Activated CD8-positive, alpha-beta memory T cell treated with anti-CD3 and anti-CD28 coated beads for 1 hour (primary cell): ENCODE data around the gene FKBP10.
"Not testable (repeated sequence)": the region's sequence is repeated elsewhere in the genome, so short reads cannot be mapped to it uniquely, and the experiment has no call there.

ENCODE experiments used
- DNase-seq, 2 donors: peaks; one replicate each; pipeline ENCODE4 v3.0.0-alpha.2; 2020; ENCODE audit warnings: low read depth in 1 of 2; ENCODE audit errors: extremely low read depth in 1 of 2

FKBP10 gene, protein sequence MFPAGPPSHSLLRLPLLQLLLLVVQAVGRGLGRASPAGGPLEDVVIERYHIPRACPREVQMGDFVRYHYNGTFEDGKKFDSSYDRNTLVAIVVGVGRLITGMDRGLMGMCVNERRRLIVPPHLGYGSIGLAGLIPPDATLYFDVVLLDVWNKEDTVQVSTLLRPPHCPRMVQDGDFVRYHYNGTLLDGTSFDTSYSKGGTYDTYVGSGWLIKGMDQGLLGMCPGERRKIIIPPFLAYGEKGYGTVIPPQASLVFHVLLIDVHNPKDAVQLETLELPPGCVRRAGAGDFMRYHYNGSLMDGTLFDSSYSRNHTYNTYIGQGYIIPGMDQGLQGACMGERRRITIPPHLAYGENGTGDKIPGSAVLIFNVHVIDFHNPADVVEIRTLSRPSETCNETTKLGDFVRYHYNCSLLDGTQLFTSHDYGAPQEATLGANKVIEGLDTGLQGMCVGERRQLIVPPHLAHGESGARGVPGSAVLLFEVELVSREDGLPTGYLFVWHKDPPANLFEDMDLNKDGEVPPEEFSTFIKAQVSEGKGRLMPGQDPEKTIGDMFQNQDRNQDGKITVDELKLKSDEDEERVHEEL

DNA sequence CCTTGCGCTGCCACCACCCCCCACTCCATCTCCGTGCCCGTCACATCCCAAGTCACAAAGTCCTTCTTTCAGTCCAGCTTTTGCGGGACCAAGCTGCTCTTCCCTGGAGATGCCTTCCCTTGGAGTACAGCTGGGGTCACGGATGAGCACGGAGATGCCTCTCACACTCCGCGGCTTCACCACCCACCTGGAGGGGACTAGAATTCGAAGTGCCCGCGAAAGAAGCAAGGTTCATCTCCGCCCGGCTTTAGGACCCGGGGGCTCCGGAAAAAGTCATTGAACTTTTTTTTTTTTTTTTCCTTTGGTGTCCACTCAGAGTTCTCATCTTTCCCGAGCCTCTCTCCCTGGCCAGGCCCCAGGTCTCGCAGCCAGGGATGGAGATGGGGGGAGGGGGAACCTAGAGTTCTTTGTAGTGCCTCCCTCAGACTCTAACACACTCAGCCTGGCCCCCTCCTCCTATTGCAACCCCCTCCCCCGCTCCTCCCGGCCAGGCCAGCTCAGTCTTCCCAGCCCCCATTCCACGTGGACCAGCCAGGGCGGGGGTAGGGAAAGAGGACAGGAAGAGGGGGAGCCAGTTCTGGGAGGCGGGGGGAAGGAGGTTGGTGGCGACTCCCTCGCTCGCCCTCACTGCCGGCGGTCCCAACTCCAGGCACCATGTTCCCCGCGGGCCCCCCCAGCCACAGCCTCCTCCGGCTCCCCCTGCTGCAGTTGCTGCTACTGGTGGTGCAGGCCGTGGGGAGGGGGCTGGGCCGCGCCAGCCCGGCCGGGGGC is at the start of gene FKBP10:
Gene FKBP10, plus strand, starts transcription at position 624 of the 771 bp plus-strand sequence. Its CDS starts 31 bp downstream, at position 655.
- DNase-seq = peak in 1 of 2 donors; percentile 34

DNA sequence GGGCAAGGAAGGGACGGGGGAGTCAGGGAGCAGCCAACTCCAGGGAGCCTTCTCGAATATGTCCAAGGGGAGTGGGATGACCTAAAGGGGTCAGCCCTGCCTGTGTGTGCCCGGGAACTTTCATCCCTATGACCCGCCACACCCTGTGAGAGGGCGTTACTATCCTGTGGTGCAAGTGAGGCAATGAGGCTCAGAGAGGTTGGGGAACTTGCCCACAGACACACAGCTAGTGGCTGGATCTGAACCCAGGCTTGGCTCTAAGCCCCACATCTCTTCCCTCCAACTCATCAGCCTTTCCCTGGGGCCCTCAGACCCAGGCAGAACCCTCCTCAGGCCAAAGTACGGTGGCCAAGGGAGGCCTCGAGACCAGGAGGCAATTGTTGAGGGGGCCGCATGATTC is 49.5 kb upstream of the FKBP10 start:
- DNase-seq = no peak

DNA sequence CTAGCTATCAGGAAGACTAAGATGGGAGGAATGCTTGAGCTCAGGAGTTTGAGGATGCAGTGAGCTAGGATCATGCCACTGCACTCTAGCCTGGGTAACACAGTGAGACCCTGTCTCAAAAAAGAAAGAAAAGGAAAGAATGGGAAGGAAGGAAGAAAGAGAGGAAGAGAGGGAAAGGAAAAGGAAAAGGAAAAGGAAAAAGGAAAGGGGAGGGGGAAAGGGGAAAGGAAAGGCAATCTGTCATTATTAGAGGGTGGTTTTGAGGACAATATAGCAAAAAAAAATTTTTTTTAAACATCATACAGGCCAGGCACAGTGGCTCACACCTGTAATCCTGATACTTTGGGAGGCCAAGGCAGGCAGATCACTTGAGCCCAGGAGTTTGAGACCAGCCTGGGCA is 46.7 kb upstream of the FKBP10 start:
- no peak for DNase-seq

DNA sequence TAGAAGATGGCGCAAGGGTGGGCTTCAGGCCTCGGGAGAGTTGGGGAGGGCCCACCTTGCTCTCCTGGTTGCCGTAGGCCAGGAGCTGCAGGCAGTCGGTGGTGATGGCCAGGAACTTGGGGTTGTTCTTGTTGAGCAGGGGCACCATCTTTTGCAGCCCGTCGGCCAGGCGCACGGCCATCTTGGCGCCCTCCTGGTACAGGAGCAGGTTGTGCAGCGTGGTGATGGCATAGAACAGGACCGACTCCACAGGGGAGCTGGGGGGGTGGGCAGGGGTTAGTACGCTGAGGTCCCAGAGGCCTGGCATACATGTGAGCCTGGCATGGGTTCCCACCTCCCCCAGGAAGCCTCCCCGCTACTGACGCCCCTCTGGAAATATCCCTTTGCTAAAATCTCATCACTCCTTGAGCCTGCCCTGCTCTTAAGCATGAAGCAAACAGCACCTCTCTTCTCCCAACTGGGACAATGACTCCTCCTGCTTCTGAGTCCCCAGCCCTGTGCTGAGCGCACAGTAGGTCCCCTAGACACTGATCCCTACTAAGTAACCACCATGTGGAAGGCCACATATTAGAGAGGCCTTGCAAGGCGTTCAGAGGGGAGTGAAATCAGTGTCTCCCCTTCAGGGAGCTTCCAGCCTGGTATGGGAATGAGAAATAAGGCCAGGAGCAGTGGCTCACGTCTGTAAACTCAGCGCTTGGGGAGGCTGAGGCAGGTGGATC is 45.3 kb upstream of the FKBP10 start:
- no peak for DNase-seq

DNA sequence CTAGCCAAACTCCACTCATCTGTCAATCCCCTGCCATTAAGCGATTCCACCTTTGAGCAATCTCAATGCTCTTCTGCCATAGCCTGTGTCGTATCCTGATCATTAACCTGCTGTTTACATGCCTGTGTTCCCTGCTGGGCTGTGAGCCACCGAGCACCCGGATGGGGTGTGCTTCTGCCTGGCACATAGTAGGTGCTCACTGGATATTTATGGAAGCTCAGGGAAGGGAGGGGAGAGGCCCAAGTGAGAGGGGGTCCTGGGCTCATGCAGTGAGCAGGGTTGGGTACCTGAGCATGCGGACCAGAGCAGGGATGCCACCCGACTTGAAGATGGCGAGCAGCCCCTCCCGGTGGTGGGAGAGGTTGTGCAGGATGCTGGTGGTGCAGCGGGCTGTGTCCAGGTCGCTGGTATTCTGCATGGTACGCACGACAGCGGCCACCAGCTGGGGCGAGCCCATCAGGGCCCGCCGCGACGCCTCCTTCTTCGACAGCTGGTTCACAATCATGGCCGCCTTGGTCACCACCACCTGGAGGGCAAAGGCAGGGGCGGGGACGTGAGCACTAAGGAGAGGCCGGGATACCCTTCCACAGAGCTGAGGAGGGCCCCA is 44.0 kb upstream of the FKBP10 start:
- no peak for DNase-seq

DNA sequence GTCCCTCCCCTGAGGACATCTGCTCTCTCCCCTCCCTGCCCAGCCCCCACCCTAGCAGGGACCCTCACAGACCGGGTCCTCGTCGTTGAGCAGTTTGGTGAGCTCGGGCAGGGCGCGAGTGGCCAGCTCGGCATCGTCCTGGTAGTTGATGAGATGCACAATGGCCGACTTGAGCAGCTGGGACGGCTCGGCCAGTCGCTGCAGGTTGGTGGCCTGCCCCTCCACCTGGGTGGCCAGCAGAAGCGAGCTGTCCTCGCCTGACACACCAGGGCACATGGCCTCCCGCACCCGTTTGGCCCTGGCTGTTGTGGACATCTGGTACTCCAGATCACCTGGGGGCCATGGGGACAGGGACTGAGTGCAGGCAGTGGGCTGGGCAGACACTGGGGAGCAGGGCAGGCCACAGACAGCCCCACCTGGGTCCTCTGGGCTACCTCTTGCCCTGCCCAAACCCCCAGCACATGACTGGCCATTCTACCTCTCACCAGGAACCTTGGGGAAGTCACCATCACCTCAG is 43.4 kb upstream of the FKBP10 start:
- no peak for DNase-seq

DNA sequence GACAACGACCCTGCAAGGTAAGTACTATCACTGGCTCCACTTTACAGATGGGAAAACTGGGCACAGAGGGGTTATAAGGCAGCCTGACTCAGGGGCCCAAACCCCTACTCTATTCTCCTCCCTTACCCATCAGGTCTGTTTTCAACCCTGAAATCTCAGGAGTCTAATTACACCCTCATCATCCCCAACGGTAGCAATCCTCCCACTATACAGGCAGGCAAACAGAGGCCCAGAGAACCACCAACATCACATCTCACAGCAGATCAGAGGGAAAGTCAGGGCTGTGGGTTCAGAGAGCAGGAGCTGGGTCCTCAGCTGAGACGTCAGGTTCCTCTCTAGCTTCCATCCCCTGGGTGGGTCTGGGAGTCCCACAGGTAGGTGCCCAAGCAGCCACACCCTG is 42.8 kb upstream of the FKBP10 start:
- no peak for DNase-seq

DNA sequence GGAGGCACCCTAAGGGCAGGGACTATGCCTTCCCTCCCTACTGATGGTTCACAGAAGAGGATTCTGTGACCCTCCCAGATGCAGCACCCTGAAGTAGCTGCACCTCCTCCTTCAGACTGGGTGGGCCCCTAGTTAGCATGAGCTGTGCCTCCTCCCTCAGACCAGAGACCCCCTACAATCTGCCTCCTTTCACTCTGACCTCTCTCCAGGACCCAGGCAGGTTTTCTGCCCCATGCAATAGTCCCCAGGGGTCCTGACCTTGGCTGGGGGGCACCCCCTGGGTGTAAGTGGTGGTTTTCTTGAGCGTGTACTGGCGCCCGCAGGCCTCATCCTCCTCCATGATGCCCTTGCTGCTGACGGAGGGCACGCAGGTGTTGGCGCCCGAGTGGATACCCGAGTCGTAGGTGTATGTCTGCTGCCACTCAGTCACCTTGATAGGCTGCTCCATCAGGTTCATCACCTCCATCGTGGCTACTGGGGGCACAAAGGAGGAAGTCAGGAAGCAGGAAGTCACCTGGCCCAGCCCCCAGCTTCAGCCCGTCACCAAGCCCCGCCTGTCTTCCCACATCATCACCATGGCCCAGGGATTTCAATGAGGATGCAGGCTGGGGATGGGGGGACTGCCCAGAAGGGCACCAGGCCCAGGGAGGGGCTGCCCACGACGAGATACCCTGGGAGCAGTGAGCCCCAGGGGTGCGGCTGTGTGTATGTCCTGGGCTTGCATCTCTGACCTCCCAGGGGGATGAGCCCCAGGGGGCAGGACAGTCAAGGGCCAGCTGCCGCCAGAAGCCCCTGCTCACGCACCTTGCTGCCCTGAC is 41.2 kb upstream of the FKBP10 start:
- DNase-seq = no peak

DNA sequence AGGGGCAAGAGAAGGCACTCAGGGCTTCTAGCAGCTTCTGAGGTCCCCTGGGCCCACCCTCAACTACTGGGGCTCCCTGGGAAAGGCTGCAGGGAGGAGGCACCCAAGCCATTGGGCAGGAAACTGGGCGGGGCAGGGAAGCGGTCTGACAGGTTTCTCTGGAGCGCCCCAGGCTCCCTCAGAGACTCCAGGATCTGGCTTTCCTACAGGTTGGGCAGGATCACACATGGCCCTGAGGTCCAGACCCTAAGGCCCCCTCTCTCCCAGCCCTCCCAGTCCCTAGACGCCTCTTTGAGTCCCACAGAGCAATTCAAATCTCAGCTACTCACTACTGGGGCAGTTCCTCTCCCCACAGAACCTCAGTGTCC is 40.6 kb upstream of the FKBP10 start:
- no peak for DNase-seq

DNA sequence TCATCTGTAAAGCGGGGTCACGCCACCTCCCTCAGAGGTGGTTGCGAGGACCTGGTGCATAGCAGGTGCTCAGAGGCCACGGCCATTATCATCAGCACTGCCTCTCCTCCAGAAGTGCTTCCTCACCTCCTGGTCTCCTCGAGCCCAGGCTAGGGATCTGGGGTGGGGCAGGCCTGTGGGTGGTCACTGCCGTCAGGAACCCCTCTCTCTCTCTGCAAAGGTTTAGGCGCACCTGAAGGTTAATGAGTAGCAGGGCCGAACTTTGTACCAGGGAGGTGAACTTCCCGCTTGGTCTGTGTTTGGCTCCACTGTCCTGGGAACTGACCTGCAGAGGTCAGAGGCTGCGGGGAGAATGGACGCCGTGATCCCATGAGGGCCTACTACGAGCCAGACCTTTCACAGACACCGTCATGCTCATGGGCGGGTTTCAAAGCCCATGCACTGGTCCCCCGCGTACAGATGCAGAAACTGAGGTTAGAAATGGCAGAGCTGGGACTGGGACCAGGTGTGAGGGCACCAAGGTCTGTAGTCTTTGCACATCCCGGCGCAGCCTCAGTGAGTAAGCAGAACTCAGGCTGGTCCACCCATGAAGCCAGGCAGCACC is 40.1 kb upstream of the FKBP10 start:
- no peak for DNase-seq

DNA sequence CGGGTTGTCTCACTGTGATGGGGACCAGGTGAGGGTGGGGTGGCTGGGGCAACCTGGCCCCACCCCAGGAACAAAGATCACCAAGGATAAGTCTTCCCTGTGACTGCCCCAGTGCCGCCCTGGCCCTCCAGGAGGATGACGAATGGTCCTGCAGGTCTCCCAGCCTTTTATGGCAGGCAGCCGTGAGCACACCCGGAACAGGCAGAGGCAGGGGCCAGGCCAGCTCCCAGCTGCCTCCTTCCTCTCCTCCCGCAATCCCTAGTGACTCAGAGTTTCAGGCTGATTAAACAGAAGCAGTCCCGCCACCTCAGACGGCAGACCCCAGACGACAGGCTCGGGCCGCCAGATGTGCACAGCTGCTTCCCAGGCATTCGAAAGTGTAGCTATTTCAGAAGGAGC is 39.6 kb upstream of the FKBP10 start:
- no peak for DNase-seq

DNA sequence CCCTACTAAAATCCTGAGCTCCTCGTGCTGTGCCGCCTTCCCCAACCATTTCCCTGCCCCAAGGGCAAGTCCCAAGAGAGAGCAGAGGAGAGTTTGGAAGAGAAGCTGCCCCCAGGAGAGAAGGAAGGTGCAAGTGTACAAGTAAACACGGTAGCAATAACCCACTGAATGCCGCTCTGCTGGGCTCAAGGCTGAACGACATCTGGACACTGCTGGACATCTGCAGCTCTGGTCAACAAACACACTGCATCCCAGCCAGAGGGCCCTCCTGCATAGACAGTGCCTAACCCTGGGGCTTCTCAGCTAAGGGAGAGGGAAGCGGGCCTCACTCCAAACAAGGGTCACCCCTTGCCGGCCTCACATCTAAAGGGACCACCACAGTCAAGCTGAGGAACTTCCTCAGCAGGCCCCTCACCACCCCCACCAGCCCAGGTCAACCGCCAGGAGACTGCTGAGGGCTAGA is 39.0 kb upstream of the FKBP10 start:
- DNase-seq = no peak

DNA sequence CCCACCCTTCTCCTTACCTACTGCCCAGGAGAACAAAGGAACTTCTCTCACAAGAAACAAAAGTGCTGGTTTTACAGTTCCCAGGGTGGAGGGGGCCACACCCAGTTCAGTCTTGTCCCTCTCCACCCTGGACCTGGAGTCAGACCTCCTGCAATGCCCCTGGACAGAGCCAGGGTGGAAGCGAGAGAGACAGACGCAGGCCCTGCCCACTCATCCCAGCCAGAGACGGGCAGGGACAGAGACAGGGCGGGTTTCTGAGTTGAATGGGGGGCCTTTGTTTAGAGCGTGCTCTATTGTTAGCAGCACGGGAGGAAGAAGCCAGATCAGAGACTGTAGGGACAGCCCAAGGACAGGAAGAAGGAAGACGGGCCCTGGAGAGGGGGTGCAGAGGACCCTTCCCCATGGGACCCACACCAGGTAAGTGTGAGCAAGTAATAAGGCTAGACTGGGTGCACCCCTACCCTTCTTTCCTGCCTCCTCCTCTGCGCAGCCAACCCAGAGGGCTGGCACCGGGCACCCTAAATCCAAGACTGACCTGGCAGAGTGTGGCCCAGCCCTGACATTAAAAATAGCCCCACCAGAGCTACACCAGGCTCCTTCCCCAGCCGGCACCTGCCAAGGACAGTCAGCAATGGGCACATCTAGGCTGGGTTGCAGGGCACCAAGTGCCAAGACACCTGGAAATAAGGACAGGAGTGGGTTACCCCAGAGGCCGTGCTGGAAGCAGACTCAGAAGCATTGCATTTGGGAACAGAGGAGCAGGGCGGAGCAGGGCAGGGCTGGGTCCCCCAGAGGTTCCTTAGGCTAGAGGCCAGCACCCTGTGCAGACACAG is 37.2 kb upstream of the FKBP10 start:
- DNase-seq = no peak

DNA sequence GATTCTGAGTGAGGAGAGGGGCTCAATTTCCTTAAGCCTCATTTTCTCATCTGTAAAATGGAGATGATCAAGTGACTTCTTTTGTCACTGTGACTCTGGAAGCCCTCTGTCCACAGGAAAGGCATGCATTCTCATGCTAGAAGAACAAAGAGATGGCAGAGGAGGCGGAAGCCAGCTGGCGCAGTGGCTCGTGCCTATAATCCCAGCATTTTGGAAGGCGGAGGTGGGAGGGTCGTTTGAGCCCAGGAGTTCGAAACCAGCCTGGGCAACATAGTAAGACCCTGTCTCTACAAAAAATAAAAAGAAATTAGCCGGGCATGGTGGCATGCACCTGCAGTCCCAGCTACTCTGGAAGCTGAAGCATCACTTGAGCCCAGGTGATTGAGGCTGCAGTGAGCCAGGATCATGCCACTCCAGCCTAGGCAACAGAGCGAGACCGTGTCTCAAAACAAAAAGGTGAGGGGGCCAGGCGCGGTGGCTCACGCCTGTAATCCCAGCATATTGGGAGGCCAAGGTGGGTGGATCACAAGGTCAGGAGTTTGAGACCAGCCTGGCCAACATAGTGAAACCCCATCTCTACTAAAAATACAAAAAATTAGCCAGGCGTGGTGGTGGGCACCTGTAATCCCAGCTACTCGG is 36.4 kb upstream of the FKBP10 start:
- DNase-seq = not testable (repeated sequence)

DNA sequence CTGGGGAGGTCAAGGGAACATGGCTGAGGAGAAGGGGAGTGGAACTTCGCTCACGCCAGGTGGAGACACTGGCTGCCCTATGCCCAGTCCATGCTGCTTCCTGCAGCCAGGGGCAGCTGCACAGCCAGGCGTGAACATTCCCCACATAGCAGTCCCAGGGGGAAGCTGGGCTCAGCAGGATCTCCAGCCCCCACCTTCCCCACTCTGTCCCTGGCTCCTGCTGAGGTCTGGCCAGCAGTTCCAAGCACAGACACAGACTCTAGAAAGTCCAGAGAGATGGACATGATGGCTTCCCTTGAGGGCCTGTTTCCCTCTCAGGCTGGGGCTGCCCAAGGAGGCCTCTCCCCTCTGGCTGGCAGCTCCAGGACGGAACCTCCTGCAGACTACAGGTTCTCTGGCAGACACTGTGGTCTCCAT is 35.6 kb upstream of the FKBP10 start:
- DNase-seq = no peak

DNA sequence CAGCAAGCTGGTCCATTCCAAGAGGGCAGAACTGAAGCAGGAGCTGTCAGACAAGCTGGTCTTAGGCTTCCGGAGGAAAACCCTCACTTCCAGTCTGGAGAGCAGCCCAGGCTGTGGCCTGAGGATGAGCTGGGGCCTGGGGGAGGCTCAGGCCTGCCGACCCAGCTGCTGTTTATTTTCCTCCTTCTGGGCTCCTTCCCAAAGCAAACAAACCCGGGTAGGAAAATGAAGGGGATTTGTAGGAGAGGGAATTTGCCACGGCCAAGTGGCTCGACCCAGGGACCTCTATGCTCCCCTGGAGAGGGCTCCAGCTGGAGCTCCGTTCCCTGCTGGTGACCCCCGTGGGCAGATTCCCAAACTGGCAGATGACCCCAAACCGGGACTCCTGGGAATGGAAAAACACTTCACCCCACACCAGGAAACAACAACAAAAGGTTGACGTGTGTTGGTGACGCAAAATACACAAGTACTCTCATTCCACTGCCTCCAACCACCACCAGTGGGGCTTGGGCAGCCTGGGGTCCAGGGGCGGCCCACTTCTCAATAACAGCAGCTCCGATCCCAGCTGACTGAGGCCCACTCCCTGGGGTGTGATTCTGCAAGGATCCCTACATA is 35.1 kb upstream of the FKBP10 start:
- DNase-seq = no peak

DNA sequence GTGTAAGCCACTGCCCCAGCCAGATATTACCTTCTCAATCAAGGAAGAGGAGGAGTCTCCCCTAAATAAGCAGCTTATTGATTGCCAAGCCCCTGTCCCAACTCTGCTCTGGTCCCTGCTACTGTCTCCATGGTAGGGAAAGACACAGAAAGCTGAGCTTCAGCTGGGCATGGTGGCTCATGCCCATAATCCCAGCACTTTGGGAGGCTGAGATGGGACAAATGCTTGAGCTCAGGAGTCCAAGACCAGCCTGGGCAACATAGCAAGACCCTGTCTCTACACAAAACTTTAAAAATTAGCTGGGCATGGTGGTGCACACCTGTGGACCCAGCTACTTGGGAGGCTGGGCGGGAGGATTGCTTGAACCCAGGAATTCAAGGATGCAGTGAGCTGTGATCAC is 32.9 kb upstream of the FKBP10 start:
- no peak for DNase-seq
